DOHH2 (cell line): ENCODE data around the gene UPK1A.
A peak's percentile ranks its signal among the peaks of the same experiment; 100 is the strongest.

Source experiments
- H3F3A ChIP-seq: fragments of 200-600 bp; sonication (generic), shearing (Covaris generic); 2 replicates; pipeline ENCODE4 v1.6.0; 2016; ENCODE audit warnings: antibody characterized with exemption, mild to moderate bottlenecking; ENCODE audit not compliant: control insufficient read depth, insufficient read depth
- H3K27ac ChIP-seq: fragments of 200-600 bp; sonication (generic); 2 replicates; pipeline ENCODE4 v1.5.1; 2014; ENCODE audit warnings: low read depth, mild to moderate bottlenecking, low read length, moderate library complexity
- H3K27me3 ChIP-seq: fragments of 200-600 bp; sonication (generic); 2 replicates; pipeline ENCODE4 v1.6.1; 2014; ENCODE audit warnings: mild to moderate bottlenecking, low read length, mixed read lengths; ENCODE audit not compliant: control insufficient read depth
- H3K36me3 ChIP-seq: fragments of 200-600 bp; sonication (generic); 2 replicates; pipeline ENCODE4 v1.6.1; 2014; ENCODE audit warnings: mild to moderate bottlenecking, low read length, moderate library complexity, mixed read lengths; ENCODE audit not compliant: control insufficient read depth
- H3K4me1 ChIP-seq: fragments of 200-600 bp; sonication (generic); 2 replicates; pipeline ENCODE4 v1.6.1; 2014; ENCODE audit warnings: mild to moderate bottlenecking, low read length, mixed read lengths; ENCODE audit not compliant: control insufficient read depth
- H3K4me2 ChIP-seq: fragments of 200-600 bp; sonication (generic); 2 replicates; pipeline ENCODE4 v1.6.0; 2014; ENCODE audit warnings: mild to moderate bottlenecking, low read length, moderate library complexity
- H3K4me3 ChIP-seq: fragments of 200-600 bp; sonication (generic); 2 replicates; pipeline ENCODE4 v1.5.1; 2014; ENCODE audit warnings: mild to moderate bottlenecking, low read length, mixed read lengths
- H3K79me2 ChIP-seq: fragments of 200-600 bp; sonication (generic); 2 replicates; pipeline ENCODE4 v1.6.1; 2014; ENCODE audit warnings: mild to moderate bottlenecking, low read length, mixed read lengths; ENCODE audit not compliant: control insufficient read depth
- H3K9me2 ChIP-seq: fragments of 200-600 bp; sonication (generic); replicated peaks from 2 replicates; pipeline ENCODE4 v1.6.1; 2014; ENCODE audit warnings: mild to moderate bottlenecking, low read length, mixed read lengths; ENCODE audit not compliant: control insufficient read depth
- H3K9me3 ChIP-seq: fragments of 200-600 bp; sonication (generic); 2 replicates; pipeline ENCODE4 v1.6.1; 2014; ENCODE audit warnings: antibody characterized with exemption, low read length, mixed read lengths; ENCODE audit not compliant: control insufficient read depth, insufficient read depth
- H4K20me1 ChIP-seq: fragments of 200-600 bp; sonication (generic); 2 replicates; pipeline ENCODE4 v1.6.0; 2014; ENCODE audit warnings: low read depth, mild to moderate bottlenecking, antibody characterized with exemption, low read length, moderate library complexity; ENCODE audit not compliant: control insufficient read depth, insufficient read depth
- EZH2phosphoT487 ChIP-seq: fragments of 200-600 bp; sonication (generic); IDR thresholded peaks from 2 replicates; pipeline ENCODE4 v1.6.1; 2017; ENCODE audit warnings: borderline replicate concordance, mild to moderate bottlenecking, antibody characterized with exemption, low read length, moderate library complexity, mixed read lengths
- TF ChIP-seq, protein P1 (sequence below): fragments of 200-600 bp; sonication (generic); IDR thresholded peaks from one replicate; pipeline ENCODE4 v1.5.1; 2014; ENCODE audit warnings: antibody characterized with exemption, mild to moderate bottlenecking, low read depth, low read length; ENCODE audit not compliant: poor library complexity, severe bottlenecking

The UPK1A gene

DNA sequence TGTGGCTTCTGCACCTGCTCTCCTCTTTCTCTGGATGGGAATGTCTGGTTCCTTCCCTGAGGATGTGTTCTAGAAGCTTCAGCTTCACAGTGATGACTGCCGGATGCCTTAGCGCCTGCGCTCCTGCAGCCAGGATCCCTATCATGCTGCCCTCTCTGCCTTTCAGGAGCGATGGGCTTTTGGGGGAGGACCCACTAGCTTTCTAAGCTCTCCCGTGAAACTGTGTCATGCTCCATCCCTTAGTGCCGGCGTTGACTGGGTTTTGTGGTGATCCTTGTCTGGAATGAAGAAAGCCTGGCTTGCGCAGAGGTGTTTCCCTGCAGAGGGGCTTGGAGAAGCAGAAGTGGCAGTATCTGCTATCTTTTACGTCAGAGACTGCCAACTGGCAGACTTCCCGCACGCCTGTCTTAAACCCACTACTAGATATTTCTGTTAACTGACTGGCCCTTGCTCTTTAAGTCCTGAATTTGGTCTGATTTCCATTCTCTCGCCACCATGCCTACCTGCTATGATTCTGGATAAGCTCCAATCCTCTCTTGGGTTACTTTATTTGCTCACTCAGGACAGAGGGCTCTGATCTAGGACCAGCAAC lies 47.7 kb downstream of the UPK1A start:
- Histone ChIP-seq H3K36me3 (no peaks in the 10 kb centered on the region), H3K27ac (no peak overlapping the region), H4K20me1 (peaks cover 4% of the 10 kb centered on the region; the same call in 1 of the 2 replicates), H3K4me2 (no peak overlapping the region), H3K27me3 (peaks cover 17% of the 10 kb centered on the region), H3K4me1 (peaks cover 37% of the 10 kb centered on the region), H3K4me3 (no peak overlapping the region), H3K79me2 (peaks cover 14% of the 10 kb centered on the region), H3F3A (no peaks in the 10 kb centered on the region), H3K9me2 (no peaks in the 10 kb centered on the region), H3K9me3 (no peaks in the 10 kb centered on the region)
- no peak for TF ChIP-seq EZH2phosphoT487
- TF ChIP-seq, protein P1, sequence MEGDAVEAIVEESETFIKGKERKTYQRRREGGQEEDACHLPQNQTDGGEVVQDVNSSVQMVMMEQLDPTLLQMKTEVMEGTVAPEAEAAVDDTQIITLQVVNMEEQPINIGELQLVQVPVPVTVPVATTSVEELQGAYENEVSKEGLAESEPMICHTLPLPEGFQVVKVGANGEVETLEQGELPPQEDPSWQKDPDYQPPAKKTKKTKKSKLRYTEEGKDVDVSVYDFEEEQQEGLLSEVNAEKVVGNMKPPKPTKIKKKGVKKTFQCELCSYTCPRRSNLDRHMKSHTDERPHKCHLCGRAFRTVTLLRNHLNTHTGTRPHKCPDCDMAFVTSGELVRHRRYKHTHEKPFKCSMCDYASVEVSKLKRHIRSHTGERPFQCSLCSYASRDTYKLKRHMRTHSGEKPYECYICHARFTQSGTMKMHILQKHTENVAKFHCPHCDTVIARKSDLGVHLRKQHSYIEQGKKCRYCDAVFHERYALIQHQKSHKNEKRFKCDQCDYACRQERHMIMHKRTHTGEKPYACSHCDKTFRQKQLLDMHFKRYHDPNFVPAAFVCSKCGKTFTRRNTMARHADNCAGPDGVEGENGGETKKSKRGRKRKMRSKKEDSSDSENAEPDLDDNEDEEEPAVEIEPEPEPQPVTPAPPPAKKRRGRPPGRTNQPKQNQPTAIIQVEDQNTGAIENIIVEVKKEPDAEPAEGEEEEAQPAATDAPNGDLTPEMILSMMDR: no peak

DNA sequence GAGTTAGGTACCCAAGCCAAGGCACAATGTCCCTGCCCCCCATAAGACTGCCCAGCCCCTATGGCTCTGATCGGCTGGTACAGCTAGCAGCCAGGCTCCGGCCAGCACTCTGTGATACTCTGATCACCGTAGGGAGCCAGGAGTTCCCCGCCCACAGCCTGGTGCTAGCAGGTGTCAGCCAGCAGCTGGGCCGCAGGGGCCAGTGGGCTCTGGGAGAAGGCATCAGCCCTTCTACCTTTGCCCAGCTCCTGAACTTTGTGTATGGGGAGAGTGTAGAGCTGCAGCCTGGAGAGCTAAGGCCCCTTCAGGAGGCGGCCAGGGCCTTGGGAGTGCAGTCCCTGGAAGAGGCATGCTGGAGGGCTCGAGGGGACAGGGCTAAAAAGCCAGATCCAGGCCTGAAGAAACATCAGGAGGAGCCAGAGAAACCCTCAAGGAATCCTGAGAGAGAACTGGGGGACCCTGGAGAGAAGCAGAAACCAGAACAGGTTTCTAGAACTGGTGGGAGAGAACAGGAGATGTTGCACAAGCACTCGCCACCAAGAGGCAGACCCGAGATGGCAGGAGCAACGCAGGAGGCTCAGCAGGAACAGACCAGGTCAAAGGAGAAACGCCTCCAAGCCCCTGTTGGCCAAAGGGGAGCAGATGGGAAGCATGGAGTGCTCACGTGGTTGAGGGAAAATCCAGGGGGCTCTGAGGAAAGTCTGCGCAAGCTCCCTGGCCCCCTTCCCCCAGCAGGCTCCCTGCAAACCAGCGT lies 48.5 kb downstream of the UPK1A start:
- Histone ChIP-seq H3K27ac (no peak overlapping the region), H3K9me2 (no peaks in the 10 kb centered on the region), H3F3A (no peaks in the 10 kb centered on the region), H3K79me2 (peaks cover 22% of the 10 kb centered on the region), H3K36me3 (peaks cover 5% of the 10 kb centered on the region), H3K9me3 (no peaks in the 10 kb centered on the region), H4K20me1 (peaks cover 9% of the 10 kb centered on the region; the same call in 1 of the 2 replicates), H3K4me1 (peaks cover 45% of the 10 kb centered on the region), H3K27me3 (peaks cover 17% of the 10 kb centered on the region), H3K4me2 (0 out of 2 replicates have a peak overlapping the region, but pooled peaks have one; percentile 77), H3K4me3 (no peak overlapping the region)
- TF ChIP-seq EZH2phosphoT487: no peak
- TF ChIP-seq, protein P1: no peak

DNA sequence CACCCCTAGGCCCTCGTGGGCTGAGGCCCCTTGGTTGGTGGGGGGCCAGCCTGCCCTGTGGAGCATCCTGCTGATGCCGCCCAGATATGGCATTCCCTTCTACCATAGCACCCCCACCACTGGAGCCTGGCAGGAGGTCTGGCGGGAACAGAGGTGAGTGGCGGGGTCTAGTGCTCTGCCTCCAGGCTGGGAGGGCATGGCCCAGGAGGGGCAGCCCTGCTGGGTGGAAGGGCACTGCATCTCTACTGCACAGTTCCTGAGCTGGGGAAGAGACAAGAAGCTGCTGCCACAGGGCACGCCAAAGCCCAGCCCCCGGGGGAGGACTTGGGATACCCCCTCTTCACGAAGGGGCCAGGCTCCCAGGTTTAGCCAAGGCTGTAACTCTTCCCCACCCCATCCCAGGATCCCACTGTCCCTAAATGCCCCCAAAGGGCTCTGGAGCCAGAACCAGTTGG lies 49.1 kb downstream of the UPK1A start:
- Histone ChIP-seq H3K4me2 (peak overlapping the region; percentile 77), H3K4me1 (peaks cover 46% of the 10 kb centered on the region)

More for the DNA sequence above, 49.1 kb downstream of the UPK1A start:
- H3K4me3 ChIP-seq: peak overlapping the region; percentile 89
- H3K27me3 ChIP-seq: peaks cover 15% of the 10 kb centered on the region
- peaks cover 11% of the 10 kb centered on the region for H3K36me3 ChIP-seq
- TF ChIP-seq EZH2phosphoT487: no peak
- TF ChIP-seq, protein P1: no peak
- peaks cover 28% of the 10 kb centered on the region for H3K79me2 ChIP-seq
- H3K9me3 ChIP-seq: no peaks in the 10 kb centered on the region
- peaks cover 10% of the 10 kb centered on the region; the same call in 1 of the 2 replicates for H4K20me1 ChIP-seq
- no peaks in the 10 kb centered on the region for H3K9me2 ChIP-seq
- H3K27ac ChIP-seq: no peak overlapping the region
- no peaks in the 10 kb centered on the region for H3F3A ChIP-seq
